ENCODE results near the gene KATNB1. TPM values are rescaled to one million over a fixed set of nuclear protein-coding genes. Genes with fewer than 3 reads are reported as not detected.

The KATNB1 gene
- total and polyA plus RNA-seq, 2 of the 8 experiments (the other 6 are each of a cell fraction or from before 2014, with no cell fraction given), result 50.2 to 60.4 TPM

DNA sequence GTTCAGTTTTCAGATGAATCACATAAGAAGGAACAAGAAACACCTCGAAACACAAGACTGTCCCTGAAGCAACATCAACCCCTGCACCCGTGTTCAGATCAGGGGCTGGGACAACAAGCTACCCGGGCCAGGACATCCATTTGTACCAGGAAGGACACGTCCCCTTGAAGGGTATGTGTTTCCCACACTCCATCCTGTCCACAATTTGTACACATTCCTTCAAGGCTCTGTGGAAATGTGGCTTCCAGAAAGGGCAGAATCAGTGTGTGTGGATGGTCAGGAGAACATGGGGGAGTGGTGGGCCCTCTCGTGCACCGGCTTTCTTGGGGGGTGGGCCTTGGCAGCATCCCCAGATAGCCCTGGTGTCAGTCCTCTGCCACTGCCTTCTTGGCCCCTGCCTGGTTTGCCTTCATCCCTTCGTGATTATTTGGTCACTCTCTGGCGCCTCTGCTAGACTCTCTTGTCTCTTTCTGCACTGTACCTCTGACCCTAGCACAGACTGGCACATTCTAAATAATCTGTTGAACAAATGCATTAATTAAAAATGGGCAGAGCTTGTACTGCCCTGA lies 56.4 kb downstream of the KATNB1 start:
- peaks cover 0 to 10% (median 7%) of the 10 kb centered on the region in 4 experiments; a peak in 5 of 7 replicates for H3K4me1 ChIP-seq (replicated peaks in 1 of 4; ENCODE audit: control insufficient read depth in 3 of 4, insufficient read depth in 4 of 4, low read length in 3 of 4)
- no peaks in the 10 kb centered on the region for H3K79me2 ChIP-seq (ENCODE audit: control insufficient read depth in 1 of 2, insufficient read depth in 2 of 2, low read length in 2 of 2)
- H2BK5ac ChIP-seq (ENCODE audit: low read depth, low read length), result no peak overlapping the region
- H2BK20ac ChIP-seq (ENCODE audit: low read length), result no peak overlapping the region
- H2BK15ac ChIP-seq (ENCODE audit: low read length), result no peak overlapping the region
- POLR2A ChIA-PET (ENCODE audit: partially characterized antibody), result interaction anchor here (1.1 kb wide), 1 partner anchor 57 kb away, joined by 3 read pairs; the partner anchor contains the start of gene KATNB1
- no peak overlapping the region for H3K4ac ChIP-seq (replicated peaks; ENCODE audit: insufficient read length, low read depth, low read length)
- no peak overlapping the region for H2BK120ac ChIP-seq (replicated peaks; ENCODE audit: low read depth, low read length)
- no peak overlapping the region for H2AFZ ChIP-seq (ENCODE audit: low read length)
- no peak overlapping the region for H3K14ac ChIP-seq (ENCODE audit: insufficient read length)
- TF ChIP-seq NANOG (IDR thresholded peaks at IDR 0.05; ENCODE audit: insufficient read depth, low read depth, low read length, poor library complexity, severe bottlenecking) (no peak), TAF1 (IDR thresholded peaks at IDR 0.05; ENCODE audit: low read depth, low read length) (no peak), SUZ12 (IDR thresholded peaks at IDR 0.05; ENCODE audit: low read length) (no peak), HDAC6 (IDR thresholded peaks at IDR 0.05; ENCODE audit: low read depth, low read length) (no peak), TAF7 (optimal IDR thresholded peaks at IDR 0.05; ENCODE audit: borderline replicate concordance, low read depth, low read length) (no peak), FOSL1 (IDR thresholded peaks at IDR 0.05; ENCODE audit: insufficient read depth, low read depth, low read length) (no peak), MAFK (IDR thresholded peaks at IDR 0.05; ENCODE audit: low read depth, low read length) (no peak), GTF2F1 (IDR thresholded peaks at IDR 0.05; ENCODE audit: borderline replicate concordance, low read depth, low read length) (no peak)
- no peak overlapping the region for H3K23ac ChIP-seq (ENCODE audit: insufficient read length)
- H3K56ac ChIP-seq (replicated peaks; ENCODE audit: insufficient read length, low read depth, low read length), result no peak overlapping the region
- H2AK5ac ChIP-seq (ENCODE audit: low read depth, low read length), result no peak overlapping the region
- H3K27me3 ChIP-seq (replicated peaks in 1 of 4; ENCODE audit: control insufficient read depth in 3 of 4, extremely low read depth in 1 of 4, insufficient read depth in 3 of 4, low read length in 3 of 4), result peaks cover 0 to 3% (median 1%) of the 10 kb centered on the region in 4 experiments; a peak in 2 of 7 replicates
- CTCF ChIA-PET (ENCODE audit: partially characterized antibody), result interaction anchor here (1.2 to 15.2 kb wide), 7 partner anchors 14 to 192 kb away, joined by 3 to 279 read pairs (median 5); no protein-coding TSS in a partner anchor
- FAIRE-seq, result no peak
- H2BK12ac ChIP-seq (ENCODE audit: low read depth, low read length), result no peak overlapping the region
- H3K27ac ChIP-seq (ENCODE audit: low read depth, low read length), result no peak overlapping the region
- H3K9me3 ChIP-seq (ENCODE audit: insufficient read depth in 2 of 2, low read depth in 1 of 2, low read length in 1 of 2), result no peaks in the 10 kb centered on the region
- H3K23me2 ChIP-seq (ENCODE audit: low read depth, low read length), result no peaks in the 10 kb centered on the region
- H3K4me2 ChIP-seq (ENCODE audit: insufficient read depth in 1 of 2, low read depth in 2 of 2, low read length in 2 of 2), result no peak overlapping the region
- WGBS, 2 experiments (ENCODE audit: extremely low coverage in 1 of 2, insufficient coverage in 1 of 2, insufficient read length in 1 of 2, insufficient replicate concordance in 2 of 2, low coverage in 1 of 2, low lambda C conversion rate in 2 of 2, missing lambda C conversion rate in 1 of 2), result 78% methylated on average over 8 of the region's 8 CpGs; no CpG with 5 or more reads in 1 of the 2 experiments
- no peak overlapping the region for H3K9ac ChIP-seq (replicated peaks in 1 of 4; ENCODE audit: extremely low read depth in 1 of 4, low read depth in 3 of 4, low read length in 3 of 4)
- no peak overlapping the region for H3K4me3 ChIP-seq (ENCODE audit: extremely low read depth in 1 of 4, insufficient read depth in 2 of 4, low read depth in 3 of 4, low read length in 4 of 4)
- no peaks in the 10 kb centered on the region for H4K20me1 ChIP-seq (replicated peaks in 1 of 2; ENCODE audit: control insufficient read depth in 1 of 2, insufficient read depth in 2 of 2, low read length in 2 of 2)
- DNase-seq (ENCODE audit: low read depth in 1 of 2, low spot score in 2 of 2), result no peak
- no peak overlapping the region for H4K91ac ChIP-seq (replicated peaks; ENCODE audit: insufficient read length, low read length)
- no peaks in the 10 kb centered on the region for H3K79me1 ChIP-seq (ENCODE audit: low read depth, low read length)
- H3K18ac ChIP-seq (ENCODE audit: extremely low read depth, low read length), result no peak overlapping the region
- no peak overlapping the region for H4K8ac ChIP-seq (ENCODE audit: extremely low read depth, insufficient read depth, low read length)
- no peaks in the 10 kb centered on the region for H3K36me3 ChIP-seq (ENCODE audit: control insufficient read depth in 2 of 4, insufficient read depth in 4 of 4, low read length in 3 of 4)
- no peak overlapping the region for H4K5ac ChIP-seq (ENCODE audit: insufficient read length, low read depth, low read length)

Measured in H1 (cell line).